Osteocyte (in vitro differentiated cells): ENCODE results near the gene DYNLT4. TPM values are rescaled to one million over a fixed set of nuclear protein-coding genes. Genes with fewer than 3 reads are reported as not detected.
"Not testable (repeated sequence)": the region's sequence is repeated elsewhere in the genome, so short reads cannot be mapped to it uniquely, and the experiment has no call there.

Source experiments
- DNase-seq: peaks from one replicate; pipeline ENCODE4 v3.0.0; 2021; ENCODE audit warnings: mixed read lengths; ENCODE audit not compliant: unreplicated experiment; ENCODE audit errors: extremely low spot score
- H3K27ac Mint-ChIP-seq: one replicate; pipeline ENCODE4 v1.8.0; 2021; ENCODE audit warnings: mild to moderate bottlenecking, mixed read lengths; ENCODE audit not compliant: unreplicated experiment
- H3K27me3 Mint-ChIP-seq: one replicate; pipeline ENCODE4 v1.8.0; 2021; ENCODE audit warnings: mixed read lengths; ENCODE audit not compliant: unreplicated experiment
- H3K36me3 Mint-ChIP-seq: one replicate; pipeline ENCODE4 v1.8.0; 2021; ENCODE audit warnings: mixed read lengths; ENCODE audit not compliant: unreplicated experiment
- H3K4me1 Mint-ChIP-seq: one replicate; pipeline ENCODE4 v1.8.0; 2021; ENCODE audit warnings: mixed read lengths; ENCODE audit not compliant: unreplicated experiment
- H3K4me3 Mint-ChIP-seq: one replicate; pipeline ENCODE4 v1.8.0; 2021; ENCODE audit warnings: mild to moderate bottlenecking, moderate library complexity, mixed read lengths; ENCODE audit not compliant: unreplicated experiment
- H3K9me3 Mint-ChIP-seq: one replicate; pipeline ENCODE4 v1.8.0; 2021; ENCODE audit warnings: mixed read lengths; ENCODE audit not compliant: unreplicated experiment
- CTCF ChIP-seq: fragments of 200-600 bp; sonication (generic); IDR thresholded peaks from 2 replicates; pipeline ENCODE4 v1.5.0; 2021; ENCODE audit warnings: antibody characterized with exemption, mild to moderate bottlenecking, moderate library complexity
- total RNA-seq: library from RNA; stranded (reverse); gene quantifications from 2 replicates; pipeline ENCODE4 v1.2.1, GENCODE V29; 2021

Gene DYNLT4
- total RNA-seq, 1 donor from 2014 or later: 0.48 TPM

GRCh38 chr1:44775078-44775929 is 31.8 kb downstream of the DYNLT4 start, which contains the start of gene RPS8:
Gene RPS8 (plus strand): TSS chr1:44775540. CDS start chr1:44775597, 57 bp downstream.
- TF ChIP-seq CTCF: no peak
- Mint-ChIP-seq H3K4me3 (peak within 1 kb of the TSS; percentile 93), H3K27ac (peak within 1 kb of the TSS; percentile 98), H3K9me3 (no peaks in the 10 kb centered on the region), H3K27me3 (no peaks in the 10 kb centered on the region), H3K36me3 (peaks cover 27% of the 10 kb centered on the region), H3K4me1 (peaks cover 29% of the 10 kb centered on the region)
- DNase-seq: peak; percentile 94

- H3K36me3 Mint-ChIP-seq, H3K9me3 Mint-ChIP-seq, H3K4me3 Mint-ChIP-seq, H3K4me1 Mint-ChIP-seq, H3K27me3 Mint-ChIP-seq, H3K27ac Mint-ChIP-seq, DNase-seq: not testable (repeated sequence)
Measured at GRCh38 chr1:44766421-44766820, 40.7 kb downstream of the DYNLT4 start.

GRCh38 chr1:44760876-44761275 is 46.3 kb downstream of the DYNLT4 start:
- H3K27ac Mint-ChIP-seq: no peak overlapping the region
- H3K4me1 Mint-ChIP-seq: no peaks in the 10 kb centered on the region
- no peaks in the 10 kb centered on the region for H3K27me3 Mint-ChIP-seq
- no peaks in the 10 kb centered on the region for H3K36me3 Mint-ChIP-seq
- H3K4me3 Mint-ChIP-seq: no peak overlapping the region
- no peaks in the 10 kb centered on the region for H3K9me3 Mint-ChIP-seq
- no peak for DNase-seq
- no peak for TF ChIP-seq CTCF

GRCh38 chr1:44759077-44759476 is 48.1 kb downstream of the DYNLT4 start:
- Mint-ChIP-seq H3K27me3 (no peaks in the 10 kb centered on the region), H3K4me3 (no peak overlapping the region), H3K9me3 (no peaks in the 10 kb centered on the region), H3K27ac (no peak overlapping the region), H3K4me1 (no peaks in the 10 kb centered on the region), H3K36me3 (no peaks in the 10 kb centered on the region)
- TF ChIP-seq CTCF: no peak
- DNase-seq: no peak

GRCh38 chr1:44757420-44757819 is 49.7 kb downstream of the DYNLT4 start:
- H3K9me3 Mint-ChIP-seq: no peaks in the 10 kb centered on the region
- no peak overlapping the region for H3K27ac Mint-ChIP-seq
- DNase-seq: no peak
- H3K4me1 Mint-ChIP-seq: no peaks in the 10 kb centered on the region
- H3K4me3 Mint-ChIP-seq: no peak overlapping the region
- no peaks in the 10 kb centered on the region for H3K36me3 Mint-ChIP-seq
- H3K27me3 Mint-ChIP-seq: no peaks in the 10 kb centered on the region
- no peak for TF ChIP-seq CTCF

Other genes with a start within 250 kb of the DYNLT4 start
- gene TMEM53, start 132.9 kb downstream of the DYNLT4 start, total RNA-seq: 6.6 and 7.6 TPM in 2 replicates
- 2.7 and 3.0 TPM in 2 replicates for gene ARMH1, start 132.6 kb downstream of the DYNLT4 start, total RNA-seq
- not detected in 2 replicates for gene RNU5D-1, start 76.2 kb downstream of the DYNLT4 start, total RNA-seq
- 7.5 and 7.7 TPM in 2 replicates for gene KIF2C, start 67.5 kb downstream of the DYNLT4 start, total RNA-seq
- 1,690 and 1,756 TPM in 2 replicates for gene RPS8, start 31.8 kb downstream of the DYNLT4 start, total RNA-seq
- 0.18 and 0.48 TPM in 2 replicates for gene BEST4, start 19.2 kb downstream of the DYNLT4 start, total RNA-seq
- 43.8 and 57.1 TPM in 2 replicates for gene PLK3, start 7.0 kb downstream of the DYNLT4 start, total RNA-seq
- gene BTBD19, start 1.2 kb upstream of the DYNLT4 start, total RNA-seq: 39.1 and 51.2 TPM in 2 replicates
- gene PTCH2, start 35.9 kb upstream of the DYNLT4 start, total RNA-seq: 1.4 TPM in 2 replicates
- gene EIF2B3, start 179.2 kb upstream of the DYNLT4 start, total RNA-seq: 29.8 and 30.2 TPM in 2 replicates
- gene HECTD3, start 204.0 kb upstream of the DYNLT4 start, total RNA-seq: 48.1 and 49.4 TPM in 2 replicates
- gene UROD, start 204.9 kb upstream of the DYNLT4 start, total RNA-seq: 128 and 131 TPM in 2 replicates